ENCODE measurements around the gene ATRAID. TPM values are rescaled to one million over a fixed set of nuclear protein-coding genes. Genes with fewer than 3 reads are reported as not detected.

ATRAID gene
- total RNA-seq, 1 donor from 2014 or later = 284 TPM

GRCh38 chr2:27179344-27180000 is 32.4 kb upstream of the ATRAID start:
- no peaks in the 10 kb centered on the region for H3K9me3 ChIP-seq
- intact Hi-C loops (cut with DNase I) = no loop called here
- TF ChIP-seq CTCF (IDR thresholded peaks at IDR 0.05) = no peak
- H3K27me3 ChIP-seq = no peaks in the 10 kb centered on the region
- H3K36me3 ChIP-seq = no peaks in the 10 kb centered on the region
- H3K4me3 ChIP-seq = no peak overlapping the region
- no peaks in the 10 kb centered on the region for H3K4me1 ChIP-seq
- H3K27ac ChIP-seq = no peak overlapping the region
- no peak for DNase-seq (ENCODE audit: low spot score in 2 of 2)

- Histone ChIP-seq H3K36me3 (no peaks in the 10 kb centered on the region), H3K27me3 (no peaks in the 10 kb centered on the region), H3K27ac (peak overlapping the region in 1 of 2 donors; percentile 9), H3K9me3 (no peaks in the 10 kb centered on the region), H3K4me3 (no peak overlapping the region), H3K4me1 (peaks cover 0 to 14% of the 10 kb centered on the region in 2 donors)
- no peak for DNase-seq (ENCODE audit: low spot score in 2 of 2)
- no peak for TF ChIP-seq CTCF (IDR thresholded peaks at IDR 0.05)
- intact Hi-C loops (cut with DNase I) = no loop called here
Observed at GRCh38 chr2:27182346-27182745, 29.5 kb upstream of the ATRAID start.

DNA sequence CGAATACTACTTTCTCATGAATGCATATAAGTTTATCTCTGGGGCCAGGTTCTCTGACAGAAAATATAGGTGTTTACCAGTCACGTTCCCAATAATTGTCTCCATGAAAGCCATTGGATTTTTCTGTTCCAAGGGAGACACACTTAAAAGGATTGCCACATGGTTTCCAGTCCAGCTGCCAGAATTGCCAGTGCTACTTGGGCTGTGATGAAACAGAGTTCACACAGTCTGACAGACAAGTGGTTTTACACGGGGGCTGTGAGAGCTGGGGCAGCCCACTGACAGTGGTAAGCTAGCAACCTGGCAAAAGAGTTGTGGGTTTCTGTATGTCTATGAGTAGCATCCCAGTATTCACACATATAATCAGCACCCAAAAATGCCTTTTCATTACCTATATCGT is 27.7 kb upstream of the ATRAID start:
- intact Hi-C loops (cut with DNase I) = no loop called here
- Histone ChIP-seq H3K9me3 (no peaks in the 10 kb centered on the region), H3K36me3 (no peaks in the 10 kb centered on the region), H3K27me3 (no peaks in the 10 kb centered on the region), H3K27ac (peak overlapping the region; percentile 76 to 88), H3K4me1 (peaks cover 0 to 14% of the 10 kb centered on the region in 2 donors), H3K4me3 (no peak overlapping the region)
- no peak for TF ChIP-seq CTCF (IDR thresholded peaks at IDR 0.05)
- peak in 1 of 2 donors; percentile 71 for DNase-seq (ENCODE audit: low spot score in 2 of 2)

GRCh38 chr2:27185331-27186026 is 26.4 kb upstream of the ATRAID start:
- Histone ChIP-seq H3K27me3 (no peaks in the 10 kb centered on the region), H3K4me3 (no peak overlapping the region), H3K36me3 (no peaks in the 10 kb centered on the region), H3K9me3 (no peaks in the 10 kb centered on the region), H3K4me1 (peaks cover 0 to 14% of the 10 kb centered on the region in 2 donors), H3K27ac (peak overlapping the region; percentile 76 to 88)
- TF ChIP-seq CTCF (IDR thresholded peaks at IDR 0.05) = no peak
- intact Hi-C loops (cut with DNase I) = no loop called here
- DNase-seq (ENCODE audit: low spot score in 2 of 2) = peak in 1 of 2 donors; percentile 73

DNA sequence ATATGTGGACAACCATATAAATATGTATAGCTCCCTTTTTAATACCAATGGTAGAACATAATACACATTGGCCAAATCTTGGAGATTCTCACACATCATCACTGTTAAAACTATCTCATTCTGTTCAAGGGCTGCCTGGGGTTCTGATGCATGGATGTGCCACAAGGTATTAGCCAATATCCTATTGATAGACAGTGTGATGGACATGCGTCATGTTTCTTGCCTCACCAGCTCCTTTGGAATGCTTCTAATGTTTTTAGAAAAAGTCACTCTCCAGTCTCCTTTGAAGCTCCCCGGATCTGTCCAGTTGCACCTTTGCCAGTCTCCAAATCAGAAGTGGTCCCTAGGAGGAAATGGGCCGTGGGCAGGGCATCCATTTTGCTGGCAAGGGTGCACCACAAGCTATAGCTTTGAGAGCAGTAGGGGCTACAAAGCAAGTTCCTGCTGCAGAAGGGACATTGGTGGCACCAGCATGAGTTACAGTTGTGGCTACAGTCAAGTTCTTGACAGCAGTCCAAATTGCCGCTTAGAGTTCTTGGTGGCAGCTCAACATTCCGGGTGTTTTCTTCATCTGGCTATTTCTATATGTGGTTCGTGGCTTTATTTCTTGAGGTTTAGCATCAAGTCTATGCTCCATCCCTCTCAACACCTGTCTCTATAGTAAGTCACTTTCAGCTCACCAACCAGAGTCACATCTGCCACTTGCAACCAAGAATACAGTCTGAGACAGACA is 25.1 kb upstream of the ATRAID start:
- peak overlapping the region in 1 of 2 donors; percentile 88 for H3K27ac ChIP-seq
- TF ChIP-seq CTCF (IDR thresholded peaks at IDR 0.05) = no peak
- peaks cover 0 to 14% of the 10 kb centered on the region in 2 donors for H3K4me1 ChIP-seq
- H3K9me3 ChIP-seq = no peaks in the 10 kb centered on the region
- H3K4me3 ChIP-seq = no peak overlapping the region
- no peak for DNase-seq (ENCODE audit: low spot score in 2 of 2)
- no peaks in the 10 kb centered on the region for H3K27me3 ChIP-seq
- no peaks in the 10 kb centered on the region for H3K36me3 ChIP-seq
- intact Hi-C loops (cut with DNase I) = no loop called here

Measured in ascending aorta (tissue), 2 donors.